OCI-LY7 (cell line): ENCODE results near the gene CNTN4. TPM values are rescaled to one million over a fixed set of nuclear protein-coding genes. Genes with fewer than 3 reads are reported as not detected.

ENCODE experiments used
- BruUV-seq: library from RNA; stranded (reverse); fragments of 400-500 nt; replicated peaks from 2 replicates; lab custom pipeline; 2021; lab: Mats Ljungman, UMichigan
- CTCF ChIA-PET: fragments of 300-600 bp; sonication (Branson Sonifier 250); formaldehyde crosslinking; loops from one replicate; lab custom pipeline; 2022; ENCODE audit warnings: antibody characterized with exemption; ENCODE audit not compliant: unreplicated experiment; lab: Charles Lee
- POLR2A ChIA-PET: fragments of 300-600 bp; sonication (Branson Sonifier 250); formaldehyde crosslinking; loops from one replicate; lab custom pipeline; 2022; ENCODE audit warnings: antibody characterized with exemption; lab: Charles Lee
- DNase-seq: peaks from one replicate; pipeline ENCODE4 v3.0.0-alpha.2; 2015; ENCODE audit warnings: low spot score
- H2AFZ ChIP-seq: fragments of 200-600 bp; sonication (generic), shearing (Covaris generic); 2 replicates; pipeline ENCODE4 v1.6.1; 2014; ENCODE audit warnings: mild to moderate bottlenecking, antibody characterized with exemption, low read length, moderate library complexity
- H3K27ac ChIP-seq: fragments of 200-600 bp; sonication (generic); 2 replicates; pipeline ENCODE4 v1.5.1; 2014; ENCODE audit warnings: mixed run types, low read depth, mild to moderate bottlenecking, moderate library complexity, low read length, inconsistent platforms; ENCODE audit not compliant: poor library complexity, severe bottlenecking
- H3K36me3 ChIP-seq: fragments of 200-600 bp; sonication (generic); 2 replicates; pipeline ENCODE4 v1.6.1; 2014; ENCODE audit warnings: mild to moderate bottlenecking, antibody characterized with exemption, low read length, moderate library complexity, mixed read lengths; ENCODE audit not compliant: insufficient read depth
- H3K4me1 ChIP-seq: fragments of 200-600 bp; sonication (generic); 2 replicates; pipeline ENCODE4 v1.5.1; 2014; ENCODE audit warnings: mild to moderate bottlenecking, low read length; ENCODE audit not compliant: insufficient read depth, poor library complexity, severe bottlenecking
- H3K4me2 ChIP-seq: fragments of 200-600 bp; sonication (generic); 2 replicates; pipeline ENCODE4 v1.6.1; 2014; ENCODE audit warnings: mild to moderate bottlenecking, low read length
- H3K4me3 ChIP-seq: fragments of 200-600 bp; sonication (generic); 2 replicates; pipeline ENCODE4 v1.5.1; 2014; ENCODE audit warnings: mild to moderate bottlenecking, low read depth, low read length; ENCODE audit not compliant: poor library complexity, severe bottlenecking
- H3K79me2 ChIP-seq: fragments of 200-600 bp; sonication (generic); 2 replicates; pipeline ENCODE4 v1.6.1; 2016; ENCODE audit warnings: low read depth, mild to moderate bottlenecking, low read length, moderate library complexity, mixed read lengths; ENCODE audit not compliant: insufficient read depth
- H3K9me2 ChIP-seq: fragments of 200-600 bp; sonication (generic); 2 replicates; pipeline ENCODE4 v1.6.1; 2016; ENCODE audit warnings: mild to moderate bottlenecking, low read length, mixed read lengths; ENCODE audit not compliant: insufficient read depth
- H3K9me3 ChIP-seq: fragments of 200-600 bp; sonication (generic); 2 replicates; pipeline ENCODE4 v1.6.1; 2014; ENCODE audit warnings: mild to moderate bottlenecking, mixed run types, low read length, mixed read lengths
- H4K20me1 ChIP-seq: fragments of 200-600 bp; sonication (generic); 2 replicates; pipeline ENCODE4 v1.6.1; 2014; ENCODE audit warnings: mild to moderate bottlenecking, antibody characterized with exemption, low read length, moderate library complexity, mixed read lengths; ENCODE audit not compliant: insufficient read depth
- EZH2phosphoT487 ChIP-seq: fragments of 200-600 bp; sonication (generic); IDR thresholded peaks from 2 replicates; pipeline ENCODE4 v1.6.1; 2018; ENCODE audit warnings: low read depth, borderline replicate concordance, mild to moderate bottlenecking, mixed run types, antibody characterized with exemption, low read length, moderate library complexity, mixed read lengths
- intact Hi-C: fragments of 100-400 bp; cut with micrococcal nuclease; formaldehyde crosslinking; loops from one replicate; pipeline ENCODE4 v1.10.0; 2022; ENCODE audit not compliant: unreplicated experiment
- total RNA-seq, 2 experiments: library from RNA; depleted of rRNA in 1 of 2; stranded (reverse); fragments of >200 nt in 1 of 2; shearing (Covaris generic) in 1 of 2; gene quantifications; 2 replicates each; pipeline ENCODE4 v1.2.3, GENCODE V29; 2014 to 2022
- TF ChIP-seq, protein P1 (sequence below): fragments of 200-600 bp; sonication (generic); conservative IDR thresholded peaks from 2 replicates; pipeline ENCODE4 v1.5.1; 2014; ENCODE audit warnings: mild to moderate bottlenecking, antibody characterized with exemption, low read length, moderate library complexity, mixed read lengths

CNTN4 gene
- total RNA-seq, 2 experiments from 2014 or later = not detected

GRCh38 chr3:3059645-3060044, 961.0 kb downstream of the CNTN4 start:
- Histone ChIP-seq H3K27ac (no peak overlapping the region), H3K79me2 (no peaks in the 10 kb centered on the region), H3K4me2 (no peak overlapping the region), H3K9me2 (no peaks in the 10 kb centered on the region), H3K9me3 (no peaks in the 10 kb centered on the region), H3K4me3 (no peak overlapping the region), H2AFZ (no peak overlapping the region), H4K20me1 (no peaks in the 10 kb centered on the region), H3K36me3 (no peaks in the 10 kb centered on the region), H3K4me1 (no peaks in the 10 kb centered on the region)
- CTCF ChIA-PET = no interaction called here
- POLR2A ChIA-PET = no interaction called here
- intact Hi-C loops = no loop called here
- no TSS peak for BruUV-seq
- TF ChIP-seq EZH2phosphoT487 = no peak
- TF ChIP-seq, protein P1, sequence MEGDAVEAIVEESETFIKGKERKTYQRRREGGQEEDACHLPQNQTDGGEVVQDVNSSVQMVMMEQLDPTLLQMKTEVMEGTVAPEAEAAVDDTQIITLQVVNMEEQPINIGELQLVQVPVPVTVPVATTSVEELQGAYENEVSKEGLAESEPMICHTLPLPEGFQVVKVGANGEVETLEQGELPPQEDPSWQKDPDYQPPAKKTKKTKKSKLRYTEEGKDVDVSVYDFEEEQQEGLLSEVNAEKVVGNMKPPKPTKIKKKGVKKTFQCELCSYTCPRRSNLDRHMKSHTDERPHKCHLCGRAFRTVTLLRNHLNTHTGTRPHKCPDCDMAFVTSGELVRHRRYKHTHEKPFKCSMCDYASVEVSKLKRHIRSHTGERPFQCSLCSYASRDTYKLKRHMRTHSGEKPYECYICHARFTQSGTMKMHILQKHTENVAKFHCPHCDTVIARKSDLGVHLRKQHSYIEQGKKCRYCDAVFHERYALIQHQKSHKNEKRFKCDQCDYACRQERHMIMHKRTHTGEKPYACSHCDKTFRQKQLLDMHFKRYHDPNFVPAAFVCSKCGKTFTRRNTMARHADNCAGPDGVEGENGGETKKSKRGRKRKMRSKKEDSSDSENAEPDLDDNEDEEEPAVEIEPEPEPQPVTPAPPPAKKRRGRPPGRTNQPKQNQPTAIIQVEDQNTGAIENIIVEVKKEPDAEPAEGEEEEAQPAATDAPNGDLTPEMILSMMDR = no peak
- no peak for DNase-seq

DNA sequence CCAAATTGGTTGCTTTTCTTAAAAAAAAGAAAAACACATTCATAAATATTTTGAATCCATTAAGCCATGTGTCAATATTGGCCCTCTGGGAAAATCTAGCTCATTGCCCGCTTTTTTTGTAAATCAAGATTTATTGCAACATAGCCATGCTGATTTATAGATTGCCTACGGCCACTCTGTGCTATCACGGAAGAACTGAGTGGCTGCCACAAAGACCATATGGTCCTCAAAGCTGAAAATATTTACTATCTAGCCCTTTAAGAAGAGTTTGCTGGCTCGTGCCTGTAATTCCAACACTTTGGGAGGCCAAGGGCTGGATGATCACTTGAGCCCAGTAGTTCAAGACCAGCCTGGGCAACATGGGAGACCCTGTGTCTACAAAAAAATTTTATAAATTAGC, 965.6 kb downstream of the CNTN4 start:
- H2AFZ ChIP-seq = no peak overlapping the region
- no peak overlapping the region for H3K4me3 ChIP-seq
- H3K4me2 ChIP-seq = no peak overlapping the region
- intact Hi-C loops = no loop called here
- no peaks in the 10 kb centered on the region for H3K9me3 ChIP-seq
- H3K9me2 ChIP-seq = no peaks in the 10 kb centered on the region
- H3K36me3 ChIP-seq = no peaks in the 10 kb centered on the region
- CTCF ChIA-PET = no interaction called here
- TF ChIP-seq EZH2phosphoT487 = no peak
- TF ChIP-seq, protein P1 = no peak
- H3K79me2 ChIP-seq = no peaks in the 10 kb centered on the region
- H3K27ac ChIP-seq = no peak overlapping the region
- no peaks in the 10 kb centered on the region for H4K20me1 ChIP-seq
- no TSS peak for BruUV-seq
- POLR2A ChIA-PET = no interaction called here
- no peak for DNase-seq
- no peaks in the 10 kb centered on the region for H3K4me1 ChIP-seq

GRCh38 chr3:3065876-3066275, 967.2 kb downstream of the CNTN4 start:
- Histone ChIP-seq H4K20me1 (no peaks in the 10 kb centered on the region), H3K79me2 (no peaks in the 10 kb centered on the region), H3K4me2 (no peak overlapping the region), H3K9me3 (no peaks in the 10 kb centered on the region), H3K9me2 (no peaks in the 10 kb centered on the region), H2AFZ (no peak overlapping the region), H3K36me3 (no peaks in the 10 kb centered on the region), H3K4me3 (no peak overlapping the region), H3K4me1 (no peaks in the 10 kb centered on the region), H3K27ac (no peak overlapping the region)
- intact Hi-C loops = no loop called here
- ChIA-PET CTCF (no interaction called here), POLR2A (interaction anchor here (0.6 to 1.0 kb wide), 3 partner anchors 10 to 466 kb away, joined by 3 to 12 read pairs (median 3); no protein-coding TSS in a partner anchor)
- DNase-seq = no peak
- BruUV-seq = no TSS peak
- TF ChIP-seq EZH2phosphoT487 = no peak
- TF ChIP-seq, protein P1 = no peak
